Neural progenitor cell (in vitro differentiated cells): ENCODE data around the gene SPAG9. TPM values are rescaled to one million over a fixed set of nuclear protein-coding genes. Genes with fewer than 3 reads are reported as not detected.

Experiments used
- DNase-seq: peaks from one replicate; pipeline ENCODE4 v3.0.0-alpha.2; 2016; ENCODE audit warnings: low spot score
- H2AFZ ChIP-seq: fragments of 200-600 bp; sonication (generic); replicated peaks from 2 replicates; pipeline ENCODE4 v1.6.1; 2016; ENCODE audit warnings: antibody characterized with exemption
- H3F3A ChIP-seq: fragments of 200-600 bp; sonication (generic); 2 replicates; pipeline ENCODE4 v1.6.1; 2016; ENCODE audit warnings: antibody characterized with exemption, low read depth
- H3K27ac ChIP-seq: fragments of 200-600 bp; sonication (generic); 2 replicates; pipeline ENCODE4 v1.5.1; 2016; ENCODE audit warnings: mild to moderate bottlenecking
- H3K27me3 ChIP-seq: fragments of 200-600 bp; sonication (generic); 2 replicates; pipeline ENCODE4 v1.6.1; 2016; ENCODE audit warnings: mild to moderate bottlenecking, moderate library complexity
- H3K36me3 ChIP-seq: fragments of 200-600 bp; sonication (generic); 2 replicates; pipeline ENCODE4 v1.5.1; 2016
- H3K4me1 ChIP-seq: fragments of 200-600 bp; sonication (generic); 2 replicates; pipeline ENCODE4 v1.6.1; 2016; ENCODE audit warnings: mixed run types
- H3K4me2 ChIP-seq: fragments of 200-600 bp; sonication (generic); 2 replicates; pipeline ENCODE4 v1.6.1; 2016
- H3K4me3 ChIP-seq: fragments of 200-600 bp; sonication (generic); 2 replicates; pipeline ENCODE4 v1.5.1; 2016
- H3K79me2 ChIP-seq: fragments of 200-600 bp; sonication (generic); 2 replicates; pipeline ENCODE4 v1.6.1; 2016; ENCODE audit warnings: low read depth
- H3K9ac ChIP-seq: fragments of 200-600 bp; sonication (generic); 2 replicates; pipeline ENCODE4 v1.6.1; 2016
- H3K9me3 ChIP-seq: fragments of 200-600 bp; sonication (generic); 2 replicates; pipeline ENCODE4 v1.5.1; 2016; ENCODE audit warnings: low read depth
- H4K20me1 ChIP-seq: fragments of 200-600 bp; sonication (generic); 2 replicates; pipeline ENCODE4 v1.6.1; 2016; ENCODE audit warnings: low read depth
- H3K27ac Mint-ChIP-seq: 3 replicates; pipeline ENCODE4 v1.8.0; 2021; ENCODE audit warnings: mixed read lengths
- H3K27me3 Mint-ChIP-seq: 2 replicates; pipeline ENCODE4 v1.8.0; 2022; ENCODE audit warnings: low read depth, mild to moderate bottlenecking, inconsistent platforms, moderate library complexity, mixed read lengths; ENCODE audit not compliant: insufficient read depth
- H3K36me3 Mint-ChIP-seq: 3 replicates; pipeline ENCODE4 v1.8.0; 2021; ENCODE audit warnings: mixed read lengths
- H3K4me1 Mint-ChIP-seq: 3 replicates; pipeline ENCODE4 v1.8.0; 2021; ENCODE audit warnings: mixed read lengths
- H3K4me3 Mint-ChIP-seq: 3 replicates; pipeline ENCODE4 v1.8.0; 2021; ENCODE audit warnings: mild to moderate bottlenecking, moderate library complexity, mixed read lengths
- H3K9me3 Mint-ChIP-seq: 3 replicates; pipeline ENCODE4 v1.8.0; 2020; ENCODE audit warnings: mixed read lengths
- CTCF ChIP-seq: fragments of 200-600 bp; sonication (generic); IDR thresholded peaks from 2 replicates; pipeline ENCODE4 v1.5.1; 2017; ENCODE audit warnings: antibody characterized with exemption, mild to moderate bottlenecking
- EZH2 ChIP-seq: fragments of 200-600 bp; sonication (generic); IDR thresholded peaks from 2 replicates; pipeline ENCODE4 v1.6.1; 2017; ENCODE audit warnings: antibody characterized with exemption, mild to moderate bottlenecking, moderate library complexity
- EZH2phosphoT487 ChIP-seq: fragments of 200-600 bp; sonication (generic); IDR thresholded peaks from 2 replicates; pipeline ENCODE4 v1.6.1; 2017; ENCODE audit warnings: antibody characterized with exemption
- total RNA-seq: library from RNA; depleted of rRNA; stranded (reverse); fragments of >200 nt; gene quantifications from 2 replicates; pipeline ENCODE4 v1.2.3, GENCODE V29; 2015; ENCODE audit warnings: low replicate concordance

The SPAG9 gene
- total RNA-seq, 1 donor from 2014 or later = 99.5 TPM

- H3K9me3 ChIP-seq = no peaks in the 10 kb centered on the region
- DNase-seq = no peak
- Mint-ChIP-seq H3K4me1 (peaks cover 12% of the 10 kb centered on the region), H3K27me3 (no peaks in the 10 kb centered on the region), H3K36me3 (no peaks in the 10 kb centered on the region), H3K27ac (peak overlapping the region; percentile 64), H3K9me3 (no peaks in the 10 kb centered on the region), H3K4me3 (no peak overlapping the region)
- H3K9ac ChIP-seq = no peak overlapping the region
- peaks cover 10% of the 10 kb centered on the region for H3F3A ChIP-seq
- no peak for TF ChIP-seq CTCF
- TF ChIP-seq EZH2phosphoT487 = no peak
- TF ChIP-seq EZH2 = no peak
- H3K79me2 ChIP-seq = no peaks in the 10 kb centered on the region
- H3K27me3 ChIP-seq = no peaks in the 10 kb centered on the region
- H2AFZ ChIP-seq = no peak overlapping the region
- H3K4me2 ChIP-seq = no peak overlapping the region
- no peaks in the 10 kb centered on the region for H3K36me3 ChIP-seq
- no peaks in the 10 kb centered on the region for H3K4me1 ChIP-seq
- no peak overlapping the region for H3K27ac ChIP-seq
- no peaks in the 10 kb centered on the region for H4K20me1 ChIP-seq
- no peak overlapping the region for H3K4me3 ChIP-seq
These were observed 21.9 kb upstream of the SPAG9 start for GRCh38 chr17:51142597-51142996.

GRCh38 chr17:51135956-51136355 is 15.3 kb upstream of the SPAG9 start:
- Histone ChIP-seq H3K36me3 (no peaks in the 10 kb centered on the region), H3K27ac (no peak overlapping the region), H3K9ac (no peak overlapping the region), H3K4me2 (no peak overlapping the region), H3K4me1 (no peaks in the 10 kb centered on the region), H3K79me2 (no peaks in the 10 kb centered on the region), H3K4me3 (no peak overlapping the region), H4K20me1 (no peaks in the 10 kb centered on the region), H2AFZ (no peak overlapping the region), H3K9me3 (no peaks in the 10 kb centered on the region), H3F3A (no peaks in the 10 kb centered on the region), H3K27me3 (no peaks in the 10 kb centered on the region)
- Mint-ChIP-seq H3K36me3 (no peaks in the 10 kb centered on the region), H3K27me3 (no peaks in the 10 kb centered on the region), H3K4me3 (no peak overlapping the region), H3K27ac (no peak overlapping the region), H3K9me3 (no peaks in the 10 kb centered on the region), H3K4me1 (no peaks in the 10 kb centered on the region)
- DNase-seq = no peak
- TF ChIP-seq CTCF (no peak), EZH2 (no peak), EZH2phosphoT487 (no peak)

GRCh38 chr17:51133365-51133764 is 12.7 kb upstream of the SPAG9 start:
- Histone ChIP-seq H3K27ac (no peak overlapping the region), H3K27me3 (no peaks in the 10 kb centered on the region), H3K9me3 (no peaks in the 10 kb centered on the region), H3K9ac (no peak overlapping the region), H3K4me3 (no peak overlapping the region), H2AFZ (no peak overlapping the region), H3F3A (no peaks in the 10 kb centered on the region), H3K79me2 (no peaks in the 10 kb centered on the region), H4K20me1 (no peaks in the 10 kb centered on the region), H3K4me1 (no peaks in the 10 kb centered on the region), H3K36me3 (no peaks in the 10 kb centered on the region), H3K4me2 (no peak overlapping the region)
- H3K36me3 Mint-ChIP-seq = no peaks in the 10 kb centered on the region
- no peak overlapping the region for H3K4me3 Mint-ChIP-seq
- no peak overlapping the region for H3K27ac Mint-ChIP-seq
- TF ChIP-seq EZH2 (no peak), EZH2phosphoT487 (no peak), CTCF (no peak)
- no peaks in the 10 kb centered on the region for H3K9me3 Mint-ChIP-seq
- no peaks in the 10 kb centered on the region for H3K27me3 Mint-ChIP-seq
- DNase-seq = no peak
- no peaks in the 10 kb centered on the region for H3K4me1 Mint-ChIP-seq

- H3K9me3 ChIP-seq = no peaks in the 10 kb centered on the region
- DNase-seq = no peak
- H3K27me3 Mint-ChIP-seq = no peaks in the 10 kb centered on the region
- H3K27ac ChIP-seq = no peak overlapping the region
- H3K36me3 Mint-ChIP-seq = no peaks in the 10 kb centered on the region
- H3K27ac Mint-ChIP-seq = peak overlapping the region; percentile 25
- no peaks in the 10 kb centered on the region for H3K4me1 Mint-ChIP-seq
- no peak overlapping the region for H3K4me2 ChIP-seq
- H3K9ac ChIP-seq = no peak overlapping the region
- H3K79me2 ChIP-seq = no peaks in the 10 kb centered on the region
- H3K4me3 Mint-ChIP-seq = no peak overlapping the region
- no peaks in the 10 kb centered on the region for H3K27me3 ChIP-seq
- H3K9me3 Mint-ChIP-seq = no peaks in the 10 kb centered on the region
- H3K4me3 ChIP-seq = no peak overlapping the region
- no peaks in the 10 kb centered on the region for H4K20me1 ChIP-seq
- H3F3A ChIP-seq = no peaks in the 10 kb centered on the region
- no peaks in the 10 kb centered on the region for H3K36me3 ChIP-seq
- H2AFZ ChIP-seq = no peak overlapping the region
- no peaks in the 10 kb centered on the region for H3K4me1 ChIP-seq
- TF ChIP-seq EZH2 = no peak
These were observed 12.3 kb upstream of the SPAG9 start for GRCh38 chr17:51132964-51133319.
